ENCODE data around the gene BAD. TPM values are rescaled to one million over a fixed set of nuclear protein-coding genes. Genes with fewer than 3 reads are reported as not detected.
"Not testable (repeated sequence)": the region's sequence is repeated elsewhere in the genome, so short reads cannot be mapped to it uniquely, and the experiment has no call there.

BAD gene
- total RNA-seq, 4 donors from 2014 or later, result 57.1 to 71.9 (median 64.4) TPM

- Histone ChIP-seq H3K27me3 (no peaks in the 10 kb centered on the region), H3K36me3 (peaks cover 22% of the 10 kb centered on the region), H3K4me3 (no peak overlapping the region), H3K9me3 (no peaks in the 10 kb centered on the region), H3K4me1 (peaks cover 49% of the 10 kb centered on the region), H3K27ac (peak overlapping the region; percentile 50)
- TF ChIP-seq, protein P1, sequence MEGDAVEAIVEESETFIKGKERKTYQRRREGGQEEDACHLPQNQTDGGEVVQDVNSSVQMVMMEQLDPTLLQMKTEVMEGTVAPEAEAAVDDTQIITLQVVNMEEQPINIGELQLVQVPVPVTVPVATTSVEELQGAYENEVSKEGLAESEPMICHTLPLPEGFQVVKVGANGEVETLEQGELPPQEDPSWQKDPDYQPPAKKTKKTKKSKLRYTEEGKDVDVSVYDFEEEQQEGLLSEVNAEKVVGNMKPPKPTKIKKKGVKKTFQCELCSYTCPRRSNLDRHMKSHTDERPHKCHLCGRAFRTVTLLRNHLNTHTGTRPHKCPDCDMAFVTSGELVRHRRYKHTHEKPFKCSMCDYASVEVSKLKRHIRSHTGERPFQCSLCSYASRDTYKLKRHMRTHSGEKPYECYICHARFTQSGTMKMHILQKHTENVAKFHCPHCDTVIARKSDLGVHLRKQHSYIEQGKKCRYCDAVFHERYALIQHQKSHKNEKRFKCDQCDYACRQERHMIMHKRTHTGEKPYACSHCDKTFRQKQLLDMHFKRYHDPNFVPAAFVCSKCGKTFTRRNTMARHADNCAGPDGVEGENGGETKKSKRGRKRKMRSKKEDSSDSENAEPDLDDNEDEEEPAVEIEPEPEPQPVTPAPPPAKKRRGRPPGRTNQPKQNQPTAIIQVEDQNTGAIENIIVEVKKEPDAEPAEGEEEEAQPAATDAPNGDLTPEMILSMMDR (IDR thresholded peaks at IDR 0.05), result no peak
- no peak for TF ChIP-seq EP300 (IDR thresholded peaks at IDR 0.05)
- no peak for TF ChIP-seq POLR2AphosphoS5 (IDR thresholded peaks at IDR 0.05)
- no peak for TF ChIP-seq POLR2A (IDR thresholded peaks at IDR 0.05)
- WGBS, result 74% methylated on average over 10 of the region's 10 CpGs
- DNase-seq (ENCODE audit: low spot score in 2 of 2), result no peak
These were observed 28.5 kb upstream of the BAD start for GRCh38 chr11:64312947-64313346.

GRCh38 chr11:64307795-64308194 lies 23.3 kb upstream of the BAD start:
- H3K36me3 ChIP-seq; H3K9me3 ChIP-seq; H3K27me3 ChIP-seq; H3K27ac ChIP-seq; DNase-seq (ENCODE audit: low spot score in 2 of 2); H3K4me3 ChIP-seq: not testable (repeated sequence)
- peaks cover 47% of the 10 kb centered on the region for H3K4me1 ChIP-seq
- WGBS, result 88% methylated on average over 5 of the region's 5 CpGs

GRCh38 chr11:64306876-64307622 lies 22.6 kb upstream of the BAD start:
- peak overlapping the region; percentile 84 for H3K4me3 ChIP-seq
- H3K27me3 ChIP-seq, result no peaks in the 10 kb centered on the region
- no peak for DNase-seq (ENCODE audit: low spot score in 2 of 2)
- H3K36me3 ChIP-seq, result no peaks in the 10 kb centered on the region
- H3K4me1 ChIP-seq, result peaks cover 40% of the 10 kb centered on the region
- peak overlapping the region; percentile 96 for H3K27ac ChIP-seq
- H3K9me3 ChIP-seq, result no peaks in the 10 kb centered on the region
- WGBS, result no CpG with 5 or more reads among the region's 15 CpGs
- TF ChIP-seq EP300 (IDR thresholded peaks at IDR 0.05), result no peak
- TF ChIP-seq, protein P1 (IDR thresholded peaks at IDR 0.05), result no peak
- TF ChIP-seq POLR2A (IDR thresholded peaks at IDR 0.05), result no peak
- TF ChIP-seq POLR2AphosphoS5 (IDR thresholded peaks at IDR 0.05), result no peak

DNA sequence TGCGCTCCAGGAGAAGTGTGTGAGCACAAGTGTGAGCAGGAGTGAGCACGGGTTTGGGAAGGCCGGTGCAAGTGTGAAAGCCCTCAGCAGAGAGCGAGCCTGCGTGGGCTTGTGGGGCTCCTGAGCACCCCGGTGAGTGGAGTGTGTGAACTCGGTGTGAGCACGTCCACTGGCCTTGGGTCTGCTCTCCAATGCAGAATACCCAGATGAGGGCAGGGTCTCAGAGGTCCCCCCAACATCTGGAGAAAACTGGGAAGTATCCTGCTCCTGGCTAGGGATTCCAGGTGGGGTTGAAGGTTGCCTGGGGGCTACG lies 22.1 kb upstream of the BAD start:
- peak overlapping the region; percentile 84 for H3K4me3 ChIP-seq
- H3K27ac ChIP-seq, result peak overlapping the region; percentile 96
- WGBS, result 23% methylated on average over 6 of the region's 9 CpGs
- no peak for DNase-seq (ENCODE audit: low spot score in 2 of 2)
- H3K4me1 ChIP-seq, result peaks cover 39% of the 10 kb centered on the region
- no peaks in the 10 kb centered on the region for H3K27me3 ChIP-seq
- TF ChIP-seq POLR2AphosphoS5 (IDR thresholded peaks at IDR 0.05) (no peak), POLR2A (IDR thresholded peaks at IDR 0.05) (no peak), EP300 (IDR thresholded peaks at IDR 0.05) (no peak)
- TF ChIP-seq, protein P1 (IDR thresholded peaks at IDR 0.05), result no peak
- no peaks in the 10 kb centered on the region for H3K9me3 ChIP-seq
- no peaks in the 10 kb centered on the region for H3K36me3 ChIP-seq

DNA sequence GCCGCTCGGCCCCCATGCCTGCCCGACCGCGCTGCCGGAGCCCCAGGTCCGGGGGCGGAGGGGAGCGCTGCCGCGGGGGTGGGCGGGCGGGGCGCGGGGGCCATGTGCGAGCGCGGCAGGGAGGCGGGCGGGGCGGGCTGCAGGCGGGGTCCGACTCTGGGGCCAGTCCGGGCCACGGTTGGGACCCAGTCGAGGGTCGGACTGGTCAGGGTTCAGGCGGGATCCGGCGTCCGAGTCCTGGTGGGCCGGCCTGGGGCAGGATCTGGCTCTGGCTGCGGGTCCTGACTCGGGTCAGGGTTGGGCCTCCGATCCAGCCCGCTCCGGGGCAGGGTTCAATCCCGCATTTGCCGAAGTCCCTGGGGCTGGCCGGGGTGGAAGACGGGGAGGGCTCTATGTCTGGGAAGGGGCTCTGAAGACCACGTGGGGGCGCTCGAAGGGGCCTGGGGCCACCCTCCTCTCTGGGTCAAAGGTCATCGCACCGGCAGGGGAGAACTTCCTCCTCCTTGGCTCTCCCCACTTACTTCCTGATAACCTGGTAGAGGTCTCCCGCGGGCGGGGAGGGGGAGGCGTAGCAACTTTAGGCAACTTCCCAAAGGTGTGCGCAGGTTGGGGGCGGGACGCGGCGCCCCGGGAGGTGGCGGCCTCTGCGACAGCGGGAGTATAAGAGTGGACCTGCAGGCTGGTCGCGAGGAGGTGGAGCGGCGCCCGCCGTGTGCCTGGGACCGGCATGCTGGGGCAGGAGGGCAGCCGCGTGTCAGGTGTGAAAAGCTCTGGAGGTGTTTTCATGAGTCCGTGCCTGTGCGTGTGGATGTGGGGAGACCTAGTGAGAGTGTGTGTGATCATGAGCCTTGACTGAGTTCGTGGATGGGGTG lies 21.5 kb upstream of the BAD start:
- TF ChIP-seq, protein P1 (IDR thresholded peaks at IDR 0.05), result peak in 1 of 2 donors; percentile 7
- no peak for TF ChIP-seq POLR2A (IDR thresholded peaks at IDR 0.05)
- peaks cover 40% of the 10 kb centered on the region for H3K4me1 ChIP-seq
- peak overlapping the region; percentile 84 for H3K4me3 ChIP-seq
- H3K27ac ChIP-seq, result peak overlapping the region; percentile 96
- no peaks in the 10 kb centered on the region for H3K9me3 ChIP-seq
- 2% methylated on average over 33 of the region's 71 CpGs for WGBS
- peak in 1 of 2 donors; percentile 84 for DNase-seq (ENCODE audit: low spot score in 2 of 2)
- no peaks in the 10 kb centered on the region for H3K36me3 ChIP-seq
- peaks cover under 1% of the 10 kb centered on the region for H3K27me3 ChIP-seq

Data from suprapubic skin (tissue), 4 donors.